CD4-positive, alpha-beta T cell treated with Interleukin-21 for 1 hour (primary cell): ENCODE measurements around the gene KDELR3.

ENCODE experiments used
- DNase-seq: peaks from one replicate; pipeline ENCODE4 v3.0.0-alpha.2; 2020

The KDELR3 gene

GRCh38 chr22:38467904-38468442, at the start of gene KDELR3:
KDELR3 (plus strand) TSS chr22:38468096; CDS start chr22:38468234, 138 bp downstream.
- peak; percentile 35 for DNase-seq

- DNase-seq, result no peak
These were observed 49.3 kb upstream of the KDELR3 start for GRCh38 chr22:38418589-38418988.

GRCh38 chr22:38419121-38419857, 48.6 kb upstream of the KDELR3 start:
- no peak for DNase-seq

- no peak for DNase-seq
These were observed 48.1 kb upstream of the KDELR3 start for GRCh38 chr22:38419858-38420160.

- no peak for DNase-seq
These were observed 47.2 kb upstream of the KDELR3 start for GRCh38 chr22:38420734-38421133.

- no peak for DNase-seq
These were observed 45.0 kb upstream of the KDELR3 start for GRCh38 chr22:38422611-38423511.

- DNase-seq, result no peak
These were observed 44.1 kb upstream of the KDELR3 start for GRCh38 chr22:38423512-38424503.

GRCh38 chr22:38424525-38425080, 43.3 kb upstream of the KDELR3 start:
- DNase-seq, result no peak

- no peak for DNase-seq
These were observed 41.3 kb upstream of the KDELR3 start for GRCh38 chr22:38426628-38427027.

- no peak for DNase-seq
These were observed 40.4 kb upstream of the KDELR3 start for GRCh38 chr22:38427465-38427864.

GRCh38 chr22:38427940-38428339, 40.0 kb upstream of the KDELR3 start:
- no peak for DNase-seq

- DNase-seq, result no peak
These were observed 39.2 kb upstream of the KDELR3 start for GRCh38 chr22:38428714-38429113.

- DNase-seq, result no peak
These were observed 38.3 kb upstream of the KDELR3 start for GRCh38 chr22:38429499-38430068.

- no peak for DNase-seq
These were observed 36.5 kb upstream of the KDELR3 start for GRCh38 chr22:38431266-38432010.

- no peak for DNase-seq
These were observed 35.6 kb upstream of the KDELR3 start for GRCh38 chr22:38432264-38432663.

GRCh38 chr22:38433871-38434270, 34.0 kb upstream of the KDELR3 start:
- DNase-seq, result no peak

GRCh38 chr22:38435010-38435409, 32.9 kb upstream of the KDELR3 start:
- no peak for DNase-seq

GRCh38 chr22:38435965-38436364, 31.9 kb upstream of the KDELR3 start:
- DNase-seq, result no peak

GRCh38 chr22:38436629-38437395, 31.1 kb upstream of the KDELR3 start:
- no peak for DNase-seq

GRCh38 chr22:38437416-38437815, 30.5 kb upstream of the KDELR3 start:
- no peak for DNase-seq
